Endothelial cell of umbilical vein (primary cell): ENCODE measurements around the gene ERCC1. TPM values are rescaled to one million over a fixed set of nuclear protein-coding genes. Genes with fewer than 3 reads are reported as not detected.

Experiments
- BruUV-seq: library from RNA; stranded (reverse); fragments of 400-500 nt; replicated peaks from 2 replicates; lab custom pipeline; 2021; lab: Mats Ljungman, UMichigan
- CTCF ChIA-PET: fragments of 300-600, 350-600 bp; sonication (Branson Sonifier 250); formaldehyde crosslinking; loops from one replicate; lab custom pipeline; 2021; ENCODE audit warnings: antibody characterized with exemption, inconsistent platforms; lab: Charles Lee
- POLR2A ChIA-PET: fragments of 300-600, 350-600 bp; sonication (Branson Sonifier 250); formaldehyde crosslinking; loops from one replicate; lab custom pipeline; 2021; ENCODE audit warnings: antibody characterized with exemption, inconsistent platforms; lab: Charles Lee
- DNase-seq: peaks from one replicate; pipeline ENCODE4 v3.0.0-alpha.2; 2011; ENCODE audit warnings: low read depth, low spot score
- FAIRE-seq: peaks from 2 replicates; lab custom pipeline; 2011; peaks lifted over from hg19 to GRCh38; lab: Jason Lieb, UNC
- H2AFZ ChIP-seq: 2 replicates; pipeline ENCODE4 v1.6.0; 2012; ENCODE audit warnings: low read depth, low read length, control low read depth, inconsistent platforms
- H3K27ac ChIP-seq: 2 replicates; pipeline ENCODE4 v1.5.1; 2011; ENCODE audit warnings: low read depth, mild to moderate bottlenecking, control low read depth, low read length, moderate library complexity; ENCODE audit not compliant: insufficient read depth
- H3K27me3 ChIP-seq, 2 experiments: 2 replicates each; pipeline versions ENCODE4 v1.6.0 to v1.6.1; 2011; ENCODE audit warnings: low read length in 2 of 2, mixed read lengths in 1 of 2; ENCODE audit not compliant: control insufficient read depth in 2 of 2, insufficient read depth in 2 of 2
- H3K36me3 ChIP-seq, 2 experiments: 2 replicates in 1 of 2; 3 replicates in 1 of 2; pipeline ENCODE4 v1.5.1; 2011; ENCODE audit warnings: low read length in 2 of 2, mild to moderate bottlenecking in 1 of 2, moderate library complexity in 1 of 2; ENCODE audit not compliant: control insufficient read depth in 2 of 2, insufficient read depth in 2 of 2; ENCODE audit errors: extremely low read depth in 1 of 2
- H3K4me1 ChIP-seq: 3 replicates; pipeline ENCODE4 v1.5.1; 2011; ENCODE audit warnings: mild to moderate bottlenecking, low read length; ENCODE audit not compliant: control insufficient read depth, insufficient read depth; ENCODE audit errors: extremely low read depth
- H3K4me2 ChIP-seq: 2 replicates; pipeline ENCODE4 v1.6.1; 2011; ENCODE audit warnings: low read length, control low read depth, mixed read lengths; ENCODE audit not compliant: insufficient read depth
- H3K4me3 ChIP-seq, 3 experiments: fragments of 200-600 bp in 1 of 3; sonication (generic), shearing (Covaris generic) in 1 of 3; replicated peaks in 1 of 3; 2 replicates each; pipeline ENCODE4 v1.5.1; 2011 to 2016; ENCODE audit warnings: control low read depth in 3 of 3, low read length in 3 of 3, mild to moderate bottlenecking in 2 of 3, inconsistent platforms in 1 of 3, low read depth in 1 of 3, moderate library complexity in 1 of 3; ENCODE audit not compliant: insufficient read depth in 1 of 3
- H3K79me2 ChIP-seq: 2 replicates; pipeline ENCODE4 v1.6.0; 2012; ENCODE audit warnings: low read length, inconsistent platforms; ENCODE audit not compliant: control insufficient read depth, insufficient read depth
- H3K9ac ChIP-seq: replicated peaks from 2 replicates; pipeline ENCODE3; 2011; ENCODE audit warnings: low read length, control low read depth; ENCODE audit not compliant: insufficient read depth; ENCODE audit errors: extremely low read depth
- H3K9me1 ChIP-seq: replicated peaks from 3 replicates; pipeline ENCODE4 v1.6.0; 2011; ENCODE audit warnings: mild to moderate bottlenecking, low read length; ENCODE audit not compliant: control insufficient read depth, insufficient read depth; ENCODE audit errors: extremely low read depth
- H3K9me3 ChIP-seq: replicated peaks from 2 replicates; pipeline ENCODE4 v1.5.1; 2012; ENCODE audit warnings: low read length, inconsistent platforms; ENCODE audit not compliant: control insufficient read depth, insufficient read depth
- H4K20me1 ChIP-seq: replicated peaks from 2 replicates; pipeline ENCODE3; 2011; ENCODE audit warnings: mild to moderate bottlenecking, low read length; ENCODE audit not compliant: control insufficient read depth, insufficient read depth; ENCODE audit errors: extremely low read depth
- JUN ChIP-seq: IDR thresholded peaks from 2 replicates; pipeline ENCODE4 v1.6.1; 2011; ENCODE audit warnings: borderline replicate concordance, low read depth; ENCODE audit not compliant: insufficient read length, insufficient read depth
- MYC ChIP-seq: IDR thresholded peaks from one replicate; pipeline ENCODE4 v1.6.1; 2011; ENCODE audit warnings: mild to moderate bottlenecking, low read depth, low read length
- dilution Hi-C: fragments of 300-500 bp; cut with MboI; formaldehyde crosslinking; loops from one replicate; pipeline ENCODE4 v1.15.0; 2019; ENCODE audit warnings: low sequenced_read_pairs; ENCODE audit not compliant: extremely low pct_ligation_motif_present
- intact Hi-C: fragments of 100-400 bp; cut with micrococcal nuclease; formaldehyde crosslinking; loops from one replicate; pipeline ENCODE4 v1.10.0; 2022
- microRNA-seq: library from miRNA; unstranded; fragments of <30 nt; microRNA quantifications from one replicate; pipeline ENCODE4 v1.2.0, GENCODE V29; 2021; ENCODE audit warnings: borderline number of aligned reads, borderline replicate concordance
- polyA plus RNA-seq, 4 experiments: library from polyadenylated mRNA; depleted of rRNA in 3 of 4; stranded (reverse) in 3 of 4; unstranded in 1 of 4; fragments of >200 nt; gene quantifications; 2 replicates each; pipeline versions ENCODE4 v1.2.1 to v1.2.3, GENCODE V29; 2011 to 2012; ENCODE audit warnings: missing spikeins in 1 of 4
- small RNA-seq: library from RNA; depleted of rRNA; stranded (forward); fragments of <200 nt; gene quantifications from one replicate; pipeline ENCODE3, GENCODE V24; 2012; ENCODE audit warnings: low replicate concordance, low read depth; ENCODE audit not compliant: insufficient read depth, insufficient read length
- total RNA-seq: library from RNA; stranded (reverse); gene quantifications from 2 replicates; pipeline ENCODE4 v1.2.3, GENCODE V29; 2021

Gene ERCC1
- total and polyA plus RNA-seq, 2 donors (not counting 3 experiments of a cell fraction or from before 2014, with no cell fraction given) = 81.8 to 126 TPM

DNA sequence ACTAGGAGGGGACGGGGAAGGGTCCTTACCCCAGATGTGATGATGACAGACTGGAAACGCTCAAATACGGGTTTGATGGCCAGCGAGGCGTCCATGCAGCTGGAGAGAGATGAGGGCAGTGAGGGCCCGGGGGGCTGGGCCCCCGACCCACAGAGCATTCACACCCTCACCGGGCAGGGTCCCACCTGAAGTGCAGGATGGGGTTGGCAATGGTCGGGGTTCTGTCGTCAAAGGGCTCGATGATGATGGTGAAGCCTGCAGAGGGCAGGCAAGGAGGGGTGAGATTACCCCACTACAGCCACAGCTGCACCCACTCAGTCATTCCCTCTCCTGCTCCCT lies 66.3 kb downstream of the ERCC1 start:
- FAIRE-seq (no peak), DNase-seq (no peak)
- no peaks in the 10 kb centered on the region for H3K9me3 ChIP-seq
- no peak overlapping the region for H2AFZ ChIP-seq
- no peaks in the 10 kb centered on the region for H3K9me1 ChIP-seq
- ChIA-PET CTCF (no interaction called here), POLR2A (no interaction called here)
- H4K20me1 ChIP-seq = no peaks in the 10 kb centered on the region
- H3K27ac ChIP-seq = no peak overlapping the region
- H3K4me3 ChIP-seq = no peak overlapping the region
- intact Hi-C loops (no loop called here), dilution Hi-C loops (no loop called here)
- TF ChIP-seq MYC (no peak), JUN (no peak)
- no peak overlapping the region for H3K4me2 ChIP-seq
- H3K79me2 ChIP-seq = no peaks in the 10 kb centered on the region
- no TSS peak for BruUV-seq
- H3K4me1 ChIP-seq = no peaks in the 10 kb centered on the region
- H3K9ac ChIP-seq = no peak overlapping the region
- H3K27me3 ChIP-seq = no peaks in the 10 kb centered on the region
- H3K36me3 ChIP-seq = peaks cover 7 to 41% of the 10 kb centered on the region in 2 experiments

Small RNA genes within 50 kb of the gene (microRNA-seq; reads per million reads assigned to microRNA genes)
- not detected for gene MIR6088

Small RNA genes within 50 kb of the gene (small RNA-seq; reads per million reads assigned to genes)
- gene MIR6088 = not detected

Other genes starting within 250 kb of the ERCC1 start
- 12.6 and 18.1 TPM in 2 replicates for gene TRAPPC6A, start 245.7 kb downstream of the ERCC1 start, total RNA-seq
- gene TRAPPC6A, start 245.7 kb downstream of the ERCC1 start, polyA plus RNA-seq = 45.4 and 46.6 TPM in 2 replicates
- 11.7 and 17.4 TPM in 2 replicates for gene BLOC1S3, start 245.1 kb downstream of the ERCC1 start, total RNA-seq
- gene BLOC1S3, start 245.1 kb downstream of the ERCC1 start, polyA plus RNA-seq = 13.6 and 13.8 TPM in 2 replicates
- 0.66 and 1.2 TPM in 2 replicates for gene EXOC3L2, start 178.5 kb downstream of the ERCC1 start, total RNA-seq
- 1.7 and 1.8 TPM in 2 replicates for gene EXOC3L2, start 178.5 kb downstream of the ERCC1 start, polyA plus RNA-seq
- 50.0 and 51.6 TPM in 2 replicates for gene MARK4, start 172.6 kb downstream of the ERCC1 start, total RNA-seq
- gene MARK4, start 172.6 kb downstream of the ERCC1 start, polyA plus RNA-seq = 13.9 and 14.4 TPM in 2 replicates
- gene CKM, start 101.0 kb downstream of the ERCC1 start, total RNA-seq = not detected in 2 replicates
- gene CKM, start 101.0 kb downstream of the ERCC1 start, polyA plus RNA-seq = not detected in 2 replicates
- not detected in 2 replicates for gene KLC3, start 83.2 kb downstream of the ERCC1 start, total RNA-seq
- not detected in 2 replicates for gene KLC3, start 83.2 kb downstream of the ERCC1 start, polyA plus RNA-seq
- gene ERCC2, start 53.3 kb downstream of the ERCC1 start, total RNA-seq = 55.4 and 59.9 TPM in 2 replicates
- gene ERCC2, start 53.3 kb downstream of the ERCC1 start, polyA plus RNA-seq = 61.8 and 79.6 TPM in 2 replicates
- gene PPP1R13L, start 18.8 kb downstream of the ERCC1 start, total RNA-seq = 77.4 and 84.4 TPM in 2 replicates
- gene PPP1R13L, start 18.8 kb downstream of the ERCC1 start, polyA plus RNA-seq = 27.8 and 28.5 TPM in 2 replicates
- gene POLR1G, start 17.3 kb downstream of the ERCC1 start, total RNA-seq = 18.0 and 19.5 TPM in 2 replicates
- 6.6 and 6.7 TPM in 2 replicates for gene POLR1G, start 17.3 kb downstream of the ERCC1 start, polyA plus RNA-seq
- 2.0 and 23.0 TPM in 2 replicates for gene FOSB, start 44.1 kb upstream of the ERCC1 start, total RNA-seq
- gene FOSB, start 44.1 kb upstream of the ERCC1 start, polyA plus RNA-seq = 9.8 and 10.7 TPM in 2 replicates
- 12.0 and 12.9 TPM in 2 replicates for gene RTN2, start 73.1 kb upstream of the ERCC1 start, total RNA-seq
- gene RTN2, start 73.1 kb upstream of the ERCC1 start, polyA plus RNA-seq = 21.0 and 22.5 TPM in 2 replicates
- 0.40 and 0.81 TPM in 2 replicates for gene PPM1N, start 74.5 kb upstream of the ERCC1 start, total RNA-seq
- gene PPM1N, start 74.5 kb upstream of the ERCC1 start, polyA plus RNA-seq = 0.48 and 0.59 TPM in 2 replicates
- 154 and 186 TPM in 2 replicates for gene VASP, start 83.6 kb upstream of the ERCC1 start, total RNA-seq
- gene VASP, start 83.6 kb upstream of the ERCC1 start, polyA plus RNA-seq = 94.3 and 126 TPM in 2 replicates
- 13.8 and 15.4 TPM in 2 replicates for gene OPA3, start 160.9 kb upstream of the ERCC1 start, total RNA-seq
- gene OPA3, start 160.9 kb upstream of the ERCC1 start, polyA plus RNA-seq = 16.0 and 17.1 TPM in 2 replicates
- gene GPR4, start 178.3 kb upstream of the ERCC1 start, total RNA-seq = 26.7 and 30.3 TPM in 2 replicates
- gene GPR4, start 178.3 kb upstream of the ERCC1 start, polyA plus RNA-seq = 13.4 and 17.9 TPM in 2 replicates
- gene EML2, start 215.5 kb upstream of the ERCC1 start, total RNA-seq = 27.4 and 28.9 TPM in 2 replicates
- 23.3 and 23.8 TPM in 2 replicates for gene EML2, start 215.5 kb upstream of the ERCC1 start, polyA plus RNA-seq
- not detected in 2 replicates for gene GIPR, start 244.3 kb upstream of the ERCC1 start, total RNA-seq
- gene GIPR, start 244.3 kb upstream of the ERCC1 start, polyA plus RNA-seq = not detected in 2 replicates